CD4-positive, alpha-beta T cell treated with Interleukin-4 for 1 hour (primary cell): ENCODE measurements around the gene WWOX.
"Not testable (repeated sequence)": the region's sequence is repeated elsewhere in the genome, so short reads cannot be mapped to it uniquely, and the experiment has no call there.

Experiments
- DNase-seq, 2 donors: peaks; one replicate each; pipeline ENCODE4 v3.0.0-alpha.2; 2020 to 2022

Gene WWOX

GRCh38 chr16:79012671-79013434 is 913.4 kb downstream of the WWOX start:
- DNase-seq = no peak

DNA sequence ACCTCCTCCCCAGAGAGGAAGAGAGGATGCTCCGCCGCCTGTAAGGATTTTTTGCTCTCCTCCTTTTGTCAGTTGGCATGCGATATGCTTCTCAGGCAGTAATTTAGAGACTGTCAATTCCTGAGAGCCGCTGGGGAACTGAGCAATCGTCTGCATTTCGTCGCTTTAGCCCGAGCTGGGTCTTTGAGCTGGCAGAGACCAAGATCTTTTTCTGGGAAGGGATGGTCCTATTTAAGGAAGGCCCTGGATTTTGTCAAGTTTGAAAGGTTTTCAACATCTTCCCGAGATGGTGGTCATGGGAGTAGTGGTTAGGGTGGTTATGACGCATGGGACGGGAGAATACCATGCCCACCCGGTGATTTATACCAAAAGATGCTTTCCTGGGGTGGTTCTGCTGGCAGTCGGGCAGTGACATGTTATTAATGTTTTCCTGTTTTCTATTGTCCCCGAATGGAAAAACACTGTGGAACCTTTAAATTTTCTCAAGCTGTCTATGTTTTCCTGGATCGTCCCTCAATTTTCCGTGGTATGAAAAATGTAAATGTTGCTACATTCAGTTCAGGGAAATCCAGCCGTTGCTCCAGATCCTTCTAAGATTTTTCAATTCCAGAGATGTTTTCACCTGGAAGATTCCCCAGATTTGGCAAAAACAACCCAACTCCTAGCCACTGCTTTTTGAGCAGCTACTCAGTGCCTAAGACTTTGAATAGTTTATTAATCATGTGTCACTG is 914.6 kb downstream of the WWOX start:
- no peak for DNase-seq

DNA sequence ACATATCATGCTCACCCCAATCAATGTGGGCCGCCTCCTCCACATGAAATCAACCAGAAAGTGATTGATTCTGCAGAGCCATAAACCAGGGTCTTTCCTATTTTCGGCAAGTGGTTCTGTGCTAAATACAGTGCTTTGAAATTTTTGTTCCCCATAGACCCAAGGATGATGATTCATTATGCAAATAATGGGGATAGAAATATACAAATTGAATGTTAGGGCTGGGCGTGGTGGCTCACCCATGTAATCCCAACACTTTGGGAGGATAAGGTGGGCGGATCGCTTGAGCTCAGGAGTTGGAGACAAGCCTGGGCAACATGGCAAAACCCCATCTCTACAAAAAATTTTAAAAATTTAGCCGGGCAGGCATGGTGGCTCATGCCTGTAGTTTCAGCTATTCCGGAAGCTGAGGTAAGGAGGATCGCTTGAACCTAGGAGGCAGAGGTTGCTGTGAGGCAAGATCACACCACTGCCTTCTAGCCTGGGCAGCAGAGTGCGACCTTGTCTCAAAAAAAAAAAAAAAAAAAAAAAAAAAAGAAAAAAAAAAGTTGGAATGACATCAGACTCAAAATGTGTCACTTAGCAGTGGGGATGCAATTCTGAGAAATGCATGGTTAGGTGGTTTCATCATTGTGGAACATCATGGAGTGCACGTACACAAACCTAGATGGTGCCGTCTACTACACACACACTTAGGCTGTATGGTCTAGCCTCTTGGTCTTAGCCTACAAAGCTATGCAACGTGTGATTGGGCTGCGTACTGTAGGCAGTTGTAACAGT is 919.4 kb downstream of the WWOX start:
- DNase-seq = no peak

DNA sequence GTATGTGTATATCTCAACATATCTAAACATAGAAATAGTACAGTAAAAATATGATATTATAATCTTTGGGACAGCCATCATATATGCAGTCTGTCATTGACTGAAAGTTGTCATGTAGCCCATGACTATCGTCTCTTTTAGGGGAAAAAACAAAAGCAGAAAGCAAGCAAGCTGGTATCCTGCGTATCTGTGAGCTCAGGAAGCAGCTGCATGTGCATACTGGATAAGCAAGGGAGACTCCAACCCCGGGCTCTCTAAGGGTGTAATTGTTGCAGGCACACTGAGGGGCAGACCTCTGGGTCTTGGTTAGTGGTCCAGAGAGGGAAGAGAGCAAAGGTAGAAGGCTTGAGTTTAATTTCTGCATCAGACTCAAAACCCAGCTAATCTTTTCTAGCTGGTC is 920.0 kb downstream of the WWOX start:
- DNase-seq = no peak

DNA sequence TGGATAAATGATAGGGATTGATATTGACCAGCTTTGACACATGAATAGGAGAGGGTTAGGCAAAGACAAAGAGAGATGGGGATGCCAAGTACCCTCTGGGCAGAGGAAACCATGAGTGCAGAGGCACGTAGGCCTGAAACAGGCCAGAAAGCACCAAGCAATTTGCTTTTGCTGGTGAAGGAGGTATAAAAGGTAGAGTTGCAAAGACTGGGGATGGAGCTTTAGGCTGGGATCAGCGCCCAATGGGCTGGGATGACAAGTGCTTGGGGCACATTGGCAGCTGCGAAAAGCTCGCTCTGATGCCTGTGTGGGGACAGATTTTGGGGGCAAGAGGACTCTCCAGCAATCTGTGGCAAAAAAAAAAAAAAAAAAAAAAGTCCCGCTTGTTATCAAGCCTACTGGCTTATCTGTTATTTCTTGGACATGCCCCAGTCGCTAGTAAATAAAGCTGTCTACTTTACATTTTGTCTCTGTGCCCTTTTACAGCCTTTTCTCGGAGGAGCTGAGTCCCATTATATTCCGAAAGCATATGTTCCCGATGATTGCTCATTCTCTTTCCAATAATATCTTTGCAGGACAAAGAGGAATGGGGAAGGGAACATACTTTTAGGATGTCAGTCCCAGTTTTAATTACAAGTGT is 922.7 kb downstream of the WWOX start:
- DNase-seq = no peak

DNA sequence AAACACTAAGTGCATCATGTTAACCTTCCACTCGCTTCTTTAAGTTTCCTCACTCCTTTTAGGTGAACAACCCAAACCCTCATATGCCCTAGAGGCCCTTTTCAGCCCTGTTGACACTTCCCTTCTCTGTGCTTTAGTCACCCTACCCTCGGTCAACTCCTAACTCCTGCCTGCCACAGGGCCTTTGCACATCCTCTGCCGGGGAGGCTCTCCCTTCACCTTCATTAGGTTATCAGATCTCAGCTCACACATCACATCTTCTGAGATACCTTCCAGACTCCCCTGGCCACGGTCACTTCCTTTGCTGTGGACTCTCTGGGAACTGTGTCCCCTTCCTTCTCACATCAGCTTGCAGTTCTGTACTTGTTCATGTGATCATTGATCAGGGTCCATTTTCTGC is 926.7 kb downstream of the WWOX start:
- no peak for DNase-seq

GRCh38 chr16:79036541-79036940 is 937.1 kb downstream of the WWOX start:
- no peak for DNase-seq

GRCh38 chr16:79037521-79038373 is 938.3 kb downstream of the WWOX start:
- no peak for DNase-seq

DNA sequence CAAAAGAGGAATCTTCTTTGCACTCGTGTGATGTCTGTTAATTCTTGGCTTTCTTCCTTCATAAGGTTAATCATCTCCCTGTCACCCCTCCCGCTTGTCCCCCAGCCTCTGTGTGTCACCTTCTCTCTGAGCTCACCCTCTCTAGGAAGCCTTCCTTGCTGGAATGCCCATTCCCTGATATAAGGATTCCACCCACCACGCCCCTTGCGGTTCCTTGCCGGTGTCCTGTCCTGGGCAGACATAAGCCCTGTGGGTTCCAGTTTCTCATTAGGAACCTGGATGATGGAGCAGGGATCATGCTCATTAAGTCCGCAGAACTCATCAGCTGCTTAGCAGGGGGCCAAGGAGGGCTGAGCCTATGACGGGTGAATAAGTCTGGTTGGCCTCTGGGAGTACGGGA is 941.8 kb downstream of the WWOX start:
- DNase-seq = no peak

DNA sequence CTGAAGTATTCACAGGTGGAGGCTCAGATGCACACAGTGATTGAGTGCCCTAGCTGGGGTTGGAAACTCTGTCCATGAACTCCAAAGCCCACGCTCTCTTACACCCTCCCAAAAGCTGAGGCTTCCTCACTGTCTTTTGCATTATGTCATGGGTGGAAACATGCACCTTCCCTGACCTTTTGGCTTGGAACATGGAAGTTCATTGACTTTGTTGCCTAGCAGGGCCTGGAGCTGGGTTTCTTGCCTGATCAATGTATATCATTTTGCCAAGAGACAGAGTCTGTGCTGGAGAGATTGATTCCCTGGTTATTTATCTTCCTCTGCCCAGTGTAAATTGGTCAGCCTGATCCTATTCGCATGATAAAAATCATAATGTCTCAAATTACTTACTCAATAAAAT is 942.7 kb downstream of the WWOX start:
- no peak for DNase-seq

- DNase-seq = peak in 1 of 2 donors; percentile 48
These were observed 943.4 kb downstream of the WWOX start for GRCh38 chr16:79042886-79043285.

- no peak for DNase-seq
These were observed 945.7 kb downstream of the WWOX start for GRCh38 chr16:79045191-79045590.

GRCh38 chr16:79047337-79047736 is 947.9 kb downstream of the WWOX start:
- DNase-seq = peak in 1 of 2 donors; percentile 41

GRCh38 chr16:79049040-79049439 is 949.6 kb downstream of the WWOX start:
- no peak for DNase-seq

DNA sequence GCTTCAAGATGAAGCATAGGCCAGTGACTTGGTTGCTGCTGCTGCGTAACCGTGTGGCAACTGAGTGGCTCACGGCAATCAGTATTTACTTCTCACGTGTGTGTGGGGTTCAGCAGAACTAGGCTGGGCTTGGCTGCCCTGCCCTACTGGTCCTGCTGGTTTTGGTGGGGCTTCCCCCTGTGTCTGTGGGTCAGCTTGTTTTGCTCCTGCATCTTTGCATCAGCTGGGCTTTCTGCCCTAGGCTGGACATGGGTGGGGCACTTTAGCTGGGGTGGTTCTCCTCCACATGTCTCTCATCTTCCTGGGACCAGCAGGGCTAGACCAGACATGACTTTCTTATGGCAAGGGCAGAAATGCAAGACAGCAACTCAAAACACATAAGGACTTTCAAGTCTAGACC is 950.6 kb downstream of the WWOX start:
- DNase-seq = no peak

GRCh38 chr16:79051313-79051712 is 951.9 kb downstream of the WWOX start:
- DNase-seq = no peak

DNA sequence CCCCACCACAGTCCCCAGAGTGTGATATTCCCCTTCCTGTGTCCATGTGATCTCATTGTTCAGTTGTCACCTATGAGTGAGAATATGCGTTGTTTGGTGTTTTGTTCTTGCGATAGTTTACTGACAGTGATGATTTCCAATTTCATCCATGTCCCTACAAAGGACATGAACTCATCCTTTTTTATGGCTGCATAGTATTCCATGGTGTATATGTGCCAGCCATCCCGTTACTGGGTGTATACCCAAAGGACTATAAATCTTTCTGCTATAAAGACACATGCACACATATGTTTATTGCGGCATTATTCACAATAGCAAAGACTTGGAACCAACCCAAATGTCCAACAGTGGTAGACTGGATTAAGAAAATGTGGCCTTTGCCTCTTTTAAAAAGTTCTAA is 952.7 kb downstream of the WWOX start:
- not testable (repeated sequence) for DNase-seq

- no peak for DNase-seq
These were observed 954.1 kb downstream of the WWOX start for GRCh38 chr16:79053577-79053976.

GRCh38 chr16:79054211-79054984 is 954.9 kb downstream of the WWOX start:
- no peak for DNase-seq

DNA sequence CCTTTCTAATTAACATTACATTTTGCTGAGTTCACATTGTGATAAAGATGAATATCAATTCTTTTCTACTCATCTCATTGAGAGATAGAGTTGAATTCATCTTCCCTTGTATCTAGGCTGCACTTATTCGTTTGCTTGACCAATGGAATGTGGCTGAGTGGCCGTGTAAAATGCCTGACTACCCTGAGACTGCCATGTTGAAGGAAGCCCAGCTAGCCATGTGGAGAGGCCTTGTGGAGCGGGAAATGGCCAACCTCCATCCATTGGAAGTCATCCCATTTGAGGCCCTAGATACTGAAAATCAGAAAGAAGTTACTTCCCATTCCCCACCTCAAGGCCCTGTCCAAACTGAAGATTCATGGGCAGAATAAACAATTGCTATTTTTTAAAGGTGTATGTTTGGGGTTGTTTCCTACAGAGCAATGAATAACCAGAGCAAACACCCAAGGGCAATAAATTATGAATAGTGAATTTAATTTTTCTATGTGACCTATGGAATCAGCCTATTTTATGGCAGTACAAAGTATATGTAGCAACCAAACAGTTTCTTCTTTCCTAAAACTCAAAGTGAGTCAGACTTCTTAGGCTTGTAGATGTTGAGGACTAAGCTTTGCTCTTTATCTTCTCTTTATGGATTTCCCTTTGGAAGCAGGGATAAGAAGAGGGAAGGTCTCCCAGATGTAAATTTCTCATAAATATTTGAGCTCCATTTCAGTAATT is 956.0 kb downstream of the WWOX start:
- no peak for DNase-seq

DNA sequence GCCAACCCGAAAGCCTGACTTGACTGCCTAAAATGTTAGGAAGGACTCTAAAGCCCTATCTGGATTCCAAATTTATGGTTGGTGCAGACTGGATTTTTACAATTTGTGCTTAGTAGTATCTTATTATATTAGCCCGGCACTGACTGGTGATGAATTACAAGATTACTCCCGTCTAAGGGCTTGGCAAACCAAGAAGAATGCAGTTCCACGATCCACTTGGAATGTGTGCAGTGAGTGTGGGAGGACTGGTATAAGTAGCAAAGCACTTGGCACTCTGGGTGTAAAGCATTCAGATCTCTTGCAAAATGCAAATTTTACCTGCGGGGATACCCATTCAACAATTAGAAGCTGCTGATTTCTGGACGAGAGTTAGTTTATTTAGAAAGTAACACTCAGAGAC is 961.7 kb downstream of the WWOX start:
- DNase-seq = no peak
